SH-SY5Y (cell line): ENCODE measurements around the gene FPGT.

Experiments
- GATA2 ChIP-seq: IDR thresholded peaks from 2 replicates; pipeline ENCODE4 v1.6.1; 2011; ENCODE audit warnings: mild to moderate bottlenecking, low read depth, low read length
- GATA3 ChIP-seq: IDR thresholded peaks from 2 replicates; pipeline ENCODE4 v1.6.1; 2011; ENCODE audit warnings: low read depth, mild to moderate bottlenecking, low read length, moderate library complexity

GRCh38 chr1:74162333-74162732 lies 35.7 kb upstream of the FPGT start:
- TF ChIP-seq GATA2 (no peak), GATA3 (no peak)
